ENCODE data around the gene LRRC8C. TPM values are rescaled to one million over a fixed set of nuclear protein-coding genes. Genes with fewer than 3 reads are reported as not detected.

LRRC8C gene
- total RNA-seq, 1 donor from 2014 or later: 5.5 TPM

DNA sequence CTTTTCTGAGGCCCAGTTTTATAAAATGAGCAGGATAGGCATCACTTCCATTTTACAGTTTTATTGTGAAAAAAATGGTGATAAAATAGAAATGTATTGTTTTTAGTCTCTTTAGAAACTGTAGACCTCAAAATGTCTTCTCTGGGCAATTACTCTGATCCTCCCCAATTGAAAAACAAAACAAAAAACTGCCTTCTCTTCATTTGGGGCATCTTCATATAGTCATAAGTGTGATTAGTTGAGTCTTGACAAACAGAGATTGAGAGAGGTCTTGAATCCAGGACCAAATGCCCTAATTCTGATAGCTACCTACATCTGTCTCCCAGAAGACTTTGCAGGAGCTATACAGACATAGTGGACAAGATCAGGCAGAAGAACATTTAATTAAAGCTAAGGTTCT is 62.9 kb downstream of the LRRC8C start:
- Histone ChIP-seq H3K4me1 (no peaks in the 10 kb centered on the region), H3K9ac (no peak overlapping the region), H3F3A (ENCODE audit: low read depth) (no peaks in the 10 kb centered on the region), H3K4me3 (no peak overlapping the region), H3K9me3 (ENCODE audit: low read depth) (no peaks in the 10 kb centered on the region), H3K27ac (no peak overlapping the region), H3K27me3 (no peaks in the 10 kb centered on the region), H3K79me2 (ENCODE audit: low read depth) (no peaks in the 10 kb centered on the region), H3K4me2 (no peak overlapping the region), H2AFZ (replicated peaks) (no peak overlapping the region), H4K20me1 (ENCODE audit: low read depth) (no peaks in the 10 kb centered on the region), H3K36me3 (no peaks in the 10 kb centered on the region)
- no peak for TF ChIP-seq EZH2phosphoT487 (IDR thresholded peaks at IDR 0.05)
- TF ChIP-seq, protein P1, sequence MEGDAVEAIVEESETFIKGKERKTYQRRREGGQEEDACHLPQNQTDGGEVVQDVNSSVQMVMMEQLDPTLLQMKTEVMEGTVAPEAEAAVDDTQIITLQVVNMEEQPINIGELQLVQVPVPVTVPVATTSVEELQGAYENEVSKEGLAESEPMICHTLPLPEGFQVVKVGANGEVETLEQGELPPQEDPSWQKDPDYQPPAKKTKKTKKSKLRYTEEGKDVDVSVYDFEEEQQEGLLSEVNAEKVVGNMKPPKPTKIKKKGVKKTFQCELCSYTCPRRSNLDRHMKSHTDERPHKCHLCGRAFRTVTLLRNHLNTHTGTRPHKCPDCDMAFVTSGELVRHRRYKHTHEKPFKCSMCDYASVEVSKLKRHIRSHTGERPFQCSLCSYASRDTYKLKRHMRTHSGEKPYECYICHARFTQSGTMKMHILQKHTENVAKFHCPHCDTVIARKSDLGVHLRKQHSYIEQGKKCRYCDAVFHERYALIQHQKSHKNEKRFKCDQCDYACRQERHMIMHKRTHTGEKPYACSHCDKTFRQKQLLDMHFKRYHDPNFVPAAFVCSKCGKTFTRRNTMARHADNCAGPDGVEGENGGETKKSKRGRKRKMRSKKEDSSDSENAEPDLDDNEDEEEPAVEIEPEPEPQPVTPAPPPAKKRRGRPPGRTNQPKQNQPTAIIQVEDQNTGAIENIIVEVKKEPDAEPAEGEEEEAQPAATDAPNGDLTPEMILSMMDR (IDR thresholded peaks at IDR 0.05): no peak
- no peak for TF ChIP-seq EZH2 (IDR thresholded peaks at IDR 0.05)
- Mint-ChIP-seq H3K4me1 (peaks cover 9% of the 10 kb centered on the region), H3K9me3 (no peaks in the 10 kb centered on the region), H3K36me3 (no peaks in the 10 kb centered on the region), H3K4me3 (no peak overlapping the region), H3K27me3 (ENCODE audit: insufficient read depth, low read depth) (peaks cover 1% of the 10 kb centered on the region), H3K27ac (no peak overlapping the region)
- no peak for DNase-seq (ENCODE audit: low spot score)

DNA sequence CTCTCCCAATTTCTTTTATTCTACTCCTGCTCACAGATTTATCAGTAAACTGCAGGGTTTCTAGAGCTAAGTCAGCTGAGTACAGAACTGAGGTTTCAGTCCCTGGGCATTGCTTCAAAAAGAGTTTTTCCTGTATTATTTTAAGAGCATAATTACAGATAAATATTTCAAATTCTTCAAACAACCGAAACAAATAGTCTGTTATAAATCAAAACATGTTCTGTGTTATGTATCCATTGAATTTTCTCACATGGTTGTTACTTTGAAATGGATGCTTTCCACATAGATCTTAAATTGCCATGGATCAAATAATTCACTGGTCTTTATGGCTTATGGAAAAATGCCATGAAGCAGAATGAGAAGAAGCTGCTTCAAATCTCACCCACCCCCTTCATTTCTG is 64.5 kb downstream of the LRRC8C start:
- H3K36me3 ChIP-seq: no peaks in the 10 kb centered on the region
- H4K20me1 ChIP-seq (ENCODE audit: low read depth): no peaks in the 10 kb centered on the region
- Mint-ChIP-seq H3K27me3 (ENCODE audit: insufficient read depth, low read depth) (peaks cover 2% of the 10 kb centered on the region), H3K4me3 (no peak overlapping the region), H3K4me1 (peaks cover 6% of the 10 kb centered on the region), H3K27ac (no peak overlapping the region), H3K36me3 (no peaks in the 10 kb centered on the region), H3K9me3 (no peaks in the 10 kb centered on the region)
- H3K27ac ChIP-seq: no peak overlapping the region
- DNase-seq (ENCODE audit: low spot score): no peak
- H3K27me3 ChIP-seq: no peaks in the 10 kb centered on the region
- H3K4me3 ChIP-seq: no peak overlapping the region
- no peak overlapping the region for H2AFZ ChIP-seq (replicated peaks)
- no peaks in the 10 kb centered on the region for H3K79me2 ChIP-seq (ENCODE audit: low read depth)
- no peaks in the 10 kb centered on the region for H3K9me3 ChIP-seq (ENCODE audit: low read depth)
- no peaks in the 10 kb centered on the region for H3F3A ChIP-seq (ENCODE audit: low read depth)
- H3K4me2 ChIP-seq: no peak overlapping the region
- no peaks in the 10 kb centered on the region for H3K4me1 ChIP-seq
- TF ChIP-seq, protein P1 (IDR thresholded peaks at IDR 0.05): no peak
- no peak for TF ChIP-seq EZH2phosphoT487 (IDR thresholded peaks at IDR 0.05)
- no peak for TF ChIP-seq EZH2 (IDR thresholded peaks at IDR 0.05)
- no peak overlapping the region for H3K9ac ChIP-seq

DNA sequence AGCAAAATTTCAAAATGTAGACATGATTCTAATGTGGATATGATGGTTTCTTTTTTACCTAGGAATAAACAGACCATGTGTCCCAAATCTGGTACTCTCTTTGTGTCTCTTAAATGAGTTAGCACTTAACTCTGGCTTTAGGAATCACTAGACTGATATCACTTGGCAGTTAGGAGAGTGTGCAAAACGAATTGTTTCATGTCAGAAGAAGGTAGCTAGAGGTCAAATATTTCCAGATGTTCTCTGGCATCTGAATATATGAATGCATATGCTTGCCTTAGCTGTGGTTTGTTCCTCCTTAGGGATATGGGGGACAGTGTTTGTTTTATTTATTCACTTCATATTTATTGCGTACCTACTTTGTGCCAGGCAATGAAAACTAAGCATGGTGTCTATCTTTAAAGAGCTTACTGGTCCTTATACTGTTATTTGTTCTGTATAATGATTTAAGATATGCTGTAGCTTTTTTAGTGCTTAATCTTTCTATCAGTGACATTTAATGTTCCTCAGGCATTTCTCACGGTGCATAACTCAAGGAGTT is 65.2 kb downstream of the LRRC8C start:
- Mint-ChIP-seq H3K27me3 (ENCODE audit: insufficient read depth, low read depth) (peaks cover 2% of the 10 kb centered on the region), H3K4me1 (no peaks in the 10 kb centered on the region), H3K27ac (no peak overlapping the region), H3K9me3 (no peaks in the 10 kb centered on the region), H3K36me3 (no peaks in the 10 kb centered on the region), H3K4me3 (no peak overlapping the region)
- no peaks in the 10 kb centered on the region for H3K4me1 ChIP-seq
- no peak overlapping the region for H3K27ac ChIP-seq
- H3K36me3 ChIP-seq: no peaks in the 10 kb centered on the region
- H3F3A ChIP-seq (ENCODE audit: low read depth): no peaks in the 10 kb centered on the region
- TF ChIP-seq EZH2phosphoT487 (IDR thresholded peaks at IDR 0.05): no peak
- TF ChIP-seq, protein P1 (IDR thresholded peaks at IDR 0.05): no peak
- no peak for TF ChIP-seq EZH2 (IDR thresholded peaks at IDR 0.05)
- no peaks in the 10 kb centered on the region for H3K9me3 ChIP-seq (ENCODE audit: low read depth)
- DNase-seq (ENCODE audit: low spot score): no peak
- H3K4me3 ChIP-seq: no peak overlapping the region
- no peaks in the 10 kb centered on the region for H3K79me2 ChIP-seq (ENCODE audit: low read depth)
- H4K20me1 ChIP-seq (ENCODE audit: low read depth): no peaks in the 10 kb centered on the region
- H3K4me2 ChIP-seq: no peak overlapping the region
- no peak overlapping the region for H2AFZ ChIP-seq (replicated peaks)
- no peaks in the 10 kb centered on the region for H3K27me3 ChIP-seq
- no peak overlapping the region for H3K9ac ChIP-seq
